Natural killer cell (primary cell): ENCODE measurements around the gene HIBADH. TPM values are rescaled to one million over a fixed set of nuclear protein-coding genes. Genes with fewer than 3 reads are reported as not detected.
"Not testable (repeated sequence)": the region's sequence is repeated elsewhere in the genome, so short reads cannot be mapped to it uniquely, and the experiment has no call there.

ENCODE experiments used
- ATAC-seq, 3 donors: fragments of 150-1000 bp in 2 of 3; fragments of 200-7000 bp in 1 of 3; cut with Tn5 transposase; 1 replicate in 1 of 3; 2 replicates in 2 of 3; pipeline ENCODE4 v1.10.0; 2021; ENCODE audit warnings: mild to moderate bottlenecking in 2 of 3, moderate library complexity in 2 of 3
- DNase-seq, 2 donors: peaks; one replicate each; pipeline versions ENCODE4 v3.0.0 to v3.0.0-alpha.2; 2013 to 2021; ENCODE audit warnings: mixed read lengths in 1 of 2
- H3K27ac ChIP-seq: one replicate; pipeline ENCODE4 v1.5.1; 2013; ENCODE audit warnings: mild to moderate bottlenecking, low read length
- H3K27me3 ChIP-seq: one replicate; pipeline ENCODE4 v1.6.1; 2013; ENCODE audit warnings: low read length; ENCODE audit not compliant: control insufficient read depth, insufficient read depth
- H3K36me3 ChIP-seq: one replicate; pipeline ENCODE4 v1.6.1; 2013; ENCODE audit warnings: low read length; ENCODE audit not compliant: control insufficient read depth, insufficient read depth
- H3K4me1 ChIP-seq: one replicate; pipeline ENCODE4 v1.6.1; 2013; ENCODE audit warnings: low read length; ENCODE audit not compliant: control insufficient read depth, insufficient read depth
- H3K4me3 ChIP-seq: one replicate; pipeline ENCODE4 v1.5.1; 2013; ENCODE audit warnings: low read length
- H3K9me3 ChIP-seq: one replicate; pipeline ENCODE4 v1.6.1; 2013; ENCODE audit warnings: low read length; ENCODE audit not compliant: control insufficient read depth, insufficient read depth
- H3K27ac Mint-ChIP-seq, 2 donors: one replicate each; pipeline ENCODE4 v1.8.0; 2022; ENCODE audit warnings: mild to moderate bottlenecking in 2 of 2, mixed read lengths in 2 of 2, moderate library complexity in 1 of 2
- H3K27me3 Mint-ChIP-seq, 2 donors: one replicate each; pipeline ENCODE4 v1.8.0; 2022; ENCODE audit warnings: low read depth in 2 of 2, mixed read lengths in 2 of 2
- H3K36me3 Mint-ChIP-seq: one replicate; pipeline ENCODE4 v1.8.0; 2022; ENCODE audit warnings: mixed read lengths
- H3K4me1 Mint-ChIP-seq, 2 donors: one replicate each; pipeline ENCODE4 v1.8.0; 2022; ENCODE audit warnings: mixed read lengths in 2 of 2
- H3K4me3 Mint-ChIP-seq: one replicate; pipeline ENCODE4 v1.8.0; 2022; ENCODE audit warnings: mild to moderate bottlenecking, moderate library complexity, mixed read lengths
- H3K9me3 Mint-ChIP-seq, 2 donors: one replicate each; pipeline ENCODE4 v1.8.0; 2022; ENCODE audit warnings: mixed read lengths in 2 of 2
- WGBS: methylation state at CpG from one replicate; pipeline ENCODE4 v1.1.7; 2013; ENCODE audit warnings: missing lambda C conversion rate; ENCODE audit not compliant: insufficient coverage; 5-methylcytosine and 5-hydroxymethylcytosine counted together
- intact Hi-C: fragments of 100-400 bp; cut with micrococcal nuclease; formaldehyde crosslinking; loops from one replicate; pipeline ENCODE4 v1.14.2; 2022
- total RNA-seq, 4 donors: library from RNA; stranded (reverse); fragments of 120-200 nt in 1 of 4; gene quantifications; one replicate each; pipeline versions ENCODE4 v1.2.3 to v1.2.4, GENCODE V29; 2013 to 2022
- TF ChIP-seq, protein P1 (sequence below): fragments of 200-600 bp; IDR thresholded peaks from one replicate; pipeline ENCODE4 v1.8.0; 2022; ENCODE audit warnings: antibody characterized with exemption

Gene HIBADH
- total RNA-seq, 3 donors from 2014 or later (not counting 1 experiment from before 2014, with no cell fraction given): 8.0 to 9.9 (median 8.1) TPM

DNA sequence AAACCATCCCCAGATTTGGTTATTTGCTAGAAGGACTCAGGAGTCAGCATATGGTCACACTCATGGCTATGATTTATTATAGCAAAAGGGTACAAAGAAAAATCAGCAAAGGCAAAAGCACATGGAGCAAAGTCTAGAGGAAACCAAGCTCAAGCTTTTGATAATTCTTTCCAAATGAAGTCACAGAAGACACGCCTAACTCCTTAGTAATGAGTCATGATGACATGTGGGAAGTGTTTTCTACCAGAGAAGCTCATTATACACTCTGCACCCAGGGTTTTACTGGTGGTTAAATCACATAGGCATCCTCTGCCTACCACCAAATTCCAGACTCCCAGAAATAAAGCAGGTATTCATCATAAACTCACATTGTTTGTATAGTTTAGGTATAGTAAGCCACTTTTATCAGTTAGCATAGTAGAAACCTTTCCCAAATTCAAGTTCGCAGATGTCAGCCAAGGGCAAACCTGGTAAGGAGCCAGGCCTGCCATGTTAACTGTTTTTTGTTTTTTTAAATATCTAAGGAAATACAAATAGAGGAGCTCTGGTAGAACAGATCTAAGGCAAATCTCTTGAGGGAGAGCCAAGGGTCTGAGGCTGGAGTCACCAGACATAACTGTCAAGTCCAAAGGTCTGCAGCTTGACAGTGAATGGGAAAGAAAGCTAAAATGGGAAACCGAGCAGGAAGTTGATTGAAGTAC is 15.4 kb upstream of the HIBADH start:
- Mint-ChIP-seq H3K27ac (no peak overlapping the region), H3K27me3 (peaks cover 0 to 9% of the 10 kb centered on the region in 2 donors)
- no peak for ATAC-seq

DNA sequence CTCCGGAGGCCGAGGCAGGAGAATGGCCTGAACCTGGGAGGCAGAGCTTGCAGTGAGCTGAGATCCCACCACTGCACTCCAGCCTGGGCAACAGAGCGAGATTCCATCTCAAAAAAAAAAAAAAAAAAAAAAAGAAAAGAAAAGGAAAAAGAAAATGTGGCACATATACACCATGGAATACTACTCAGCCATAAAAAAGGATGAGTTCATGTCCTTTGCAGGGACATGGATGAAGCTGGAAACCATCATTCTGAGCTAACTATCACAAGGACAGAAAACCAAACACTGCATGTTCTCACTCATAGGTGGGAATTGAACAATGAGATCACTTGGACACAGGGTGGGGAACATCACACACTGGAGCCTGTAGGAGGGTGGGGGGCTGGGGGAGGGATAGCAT is 11.4 kb upstream of the HIBADH start:
- H3K27ac ChIP-seq, DNase-seq, H3K27ac Mint-ChIP-seq, H3K4me3 Mint-ChIP-seq, ATAC-seq, H3K4me3 ChIP-seq, H3K9me3 Mint-ChIP-seq, intact Hi-C loops, H3K4me1 ChIP-seq, H3K27me3 ChIP-seq, H3K36me3 Mint-ChIP-seq, H3K36me3 ChIP-seq, H3K9me3 ChIP-seq, H3K4me1 Mint-ChIP-seq: not testable (repeated sequence)
- WGBS: 100% methylated on average over 2 of the region's 3 CpGs
- H3K27me3 Mint-ChIP-seq: peaks cover 11 to 23% of the 10 kb centered on the region in 2 donors

More for the DNA sequence above, 15.4 kb upstream of the HIBADH start:
- Histone ChIP-seq H3K9me3 (no peaks in the 10 kb centered on the region), H3K4me1 (no peaks in the 10 kb centered on the region), H3K36me3 (no peaks in the 10 kb centered on the region), H3K4me3 (no peak overlapping the region), H3K27ac (no peak overlapping the region), H3K27me3 (no peaks in the 10 kb centered on the region)
- H3K9me3 Mint-ChIP-seq: no peaks in the 10 kb centered on the region
- no peak overlapping the region for H3K4me3 Mint-ChIP-seq
- no peak for DNase-seq
- no peaks in the 10 kb centered on the region for H3K36me3 Mint-ChIP-seq
- 88% methylated on average over 2 of the region's 3 CpGs for WGBS
- TF ChIP-seq, protein P1, sequence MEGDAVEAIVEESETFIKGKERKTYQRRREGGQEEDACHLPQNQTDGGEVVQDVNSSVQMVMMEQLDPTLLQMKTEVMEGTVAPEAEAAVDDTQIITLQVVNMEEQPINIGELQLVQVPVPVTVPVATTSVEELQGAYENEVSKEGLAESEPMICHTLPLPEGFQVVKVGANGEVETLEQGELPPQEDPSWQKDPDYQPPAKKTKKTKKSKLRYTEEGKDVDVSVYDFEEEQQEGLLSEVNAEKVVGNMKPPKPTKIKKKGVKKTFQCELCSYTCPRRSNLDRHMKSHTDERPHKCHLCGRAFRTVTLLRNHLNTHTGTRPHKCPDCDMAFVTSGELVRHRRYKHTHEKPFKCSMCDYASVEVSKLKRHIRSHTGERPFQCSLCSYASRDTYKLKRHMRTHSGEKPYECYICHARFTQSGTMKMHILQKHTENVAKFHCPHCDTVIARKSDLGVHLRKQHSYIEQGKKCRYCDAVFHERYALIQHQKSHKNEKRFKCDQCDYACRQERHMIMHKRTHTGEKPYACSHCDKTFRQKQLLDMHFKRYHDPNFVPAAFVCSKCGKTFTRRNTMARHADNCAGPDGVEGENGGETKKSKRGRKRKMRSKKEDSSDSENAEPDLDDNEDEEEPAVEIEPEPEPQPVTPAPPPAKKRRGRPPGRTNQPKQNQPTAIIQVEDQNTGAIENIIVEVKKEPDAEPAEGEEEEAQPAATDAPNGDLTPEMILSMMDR: no peak
- intact Hi-C loops: no loop called here
- no peaks in the 10 kb centered on the region for H3K4me1 Mint-ChIP-seq

DNA sequence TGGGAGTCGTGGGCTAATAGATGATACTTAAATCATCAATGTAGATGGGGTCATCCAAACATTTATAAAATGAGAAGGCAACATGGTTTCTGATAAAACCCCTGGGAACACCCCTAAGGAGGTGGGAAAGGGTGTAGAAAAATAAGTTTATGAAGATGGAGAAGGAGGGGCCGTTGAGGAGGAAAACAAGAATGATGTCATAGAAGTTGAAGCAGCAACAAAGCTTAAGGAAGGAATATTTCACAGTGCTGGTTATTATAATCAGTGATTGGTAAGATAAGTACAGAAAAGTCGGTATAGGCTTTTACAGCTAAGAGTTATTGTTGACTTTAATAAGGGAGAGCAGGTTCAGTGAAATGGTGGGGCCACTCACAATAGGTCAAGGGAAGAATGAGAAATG is 9.0 kb upstream of the HIBADH start:
- Mint-ChIP-seq H3K27me3 (peaks cover 11 to 14% of the 10 kb centered on the region in 2 donors), H3K4me3 (no peak overlapping the region), H3K9me3 (no peaks in the 10 kb centered on the region), H3K4me1 (no peaks in the 10 kb centered on the region), H3K36me3 (no peaks in the 10 kb centered on the region), H3K27ac (no peak overlapping the region)
- intact Hi-C loops: no loop called here
- TF ChIP-seq, protein P1: no peak
- H3K4me3 ChIP-seq: no peak overlapping the region
- no peak for DNase-seq
- ATAC-seq: no peak
- H3K27ac ChIP-seq: no peak overlapping the region
- H3K9me3 ChIP-seq: no peaks in the 10 kb centered on the region
- H3K4me1 ChIP-seq: no peaks in the 10 kb centered on the region
- WGBS: 75% methylated on average over 3 of the region's 3 CpGs
- H3K36me3 ChIP-seq: no peaks in the 10 kb centered on the region
- no peaks in the 10 kb centered on the region for H3K27me3 ChIP-seq

DNA sequence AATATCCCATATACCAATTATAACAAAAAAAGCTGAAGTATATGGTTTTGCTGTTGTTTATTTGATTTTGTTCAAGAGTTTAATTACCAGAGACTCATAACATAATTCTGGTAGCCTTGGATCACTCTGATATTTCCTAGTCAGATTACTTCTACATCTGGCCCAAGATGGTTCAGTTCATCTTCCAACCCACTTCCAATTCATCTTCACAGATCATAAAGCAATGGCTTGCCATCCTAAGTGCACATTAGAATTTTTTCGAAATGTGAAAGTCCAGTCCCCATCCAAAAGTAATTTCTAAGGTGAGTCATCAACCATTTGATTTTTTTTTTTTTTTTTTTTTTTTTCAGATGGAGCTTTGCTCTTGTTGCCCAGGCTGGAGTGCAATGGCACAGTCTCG is 8.0 kb upstream of the HIBADH start:
- Histone ChIP-seq H3K9me3 (no peaks in the 10 kb centered on the region), H3K36me3 (no peaks in the 10 kb centered on the region), H3K27ac (no peak overlapping the region), H3K4me1 (no peaks in the 10 kb centered on the region), H3K4me3 (no peak overlapping the region), H3K27me3 (no peaks in the 10 kb centered on the region)
- H3K27me3 Mint-ChIP-seq: peaks cover 11 to 14% of the 10 kb centered on the region in 2 donors
- TF ChIP-seq, protein P1: no peak
- no peak for ATAC-seq
- intact Hi-C loops: no loop called here
- no peaks in the 10 kb centered on the region for H3K9me3 Mint-ChIP-seq
- H3K4me3 Mint-ChIP-seq: no peak overlapping the region
- WGBS: 51% methylated on average over 2 of the region's 2 CpGs
- no peak for DNase-seq
- H3K36me3 Mint-ChIP-seq: no peaks in the 10 kb centered on the region
- no peak overlapping the region for H3K27ac Mint-ChIP-seq
- H3K4me1 Mint-ChIP-seq: no peaks in the 10 kb centered on the region
